NCI-H748 (cell line): ENCODE results near the gene FGF1.
A peak's percentile ranks its signal among the peaks of the same experiment; 100 is the strongest.

Experiments
- DNase-seq: peaks from one replicate; lab custom pipeline; 2025; ENCODE audit not compliant: unreplicated experiment; lab: John Stamatoyannopoulos, UW

The FGF1 gene

GRCh38 chr5:142697356-142698255 lies 11.7 kb upstream of the FGF1 start:
- peak; percentile 8 for DNase-seq

GRCh38 chr5:142696379-142696778 lies 10.5 kb upstream of the FGF1 start:
- no peak for DNase-seq

DNA sequence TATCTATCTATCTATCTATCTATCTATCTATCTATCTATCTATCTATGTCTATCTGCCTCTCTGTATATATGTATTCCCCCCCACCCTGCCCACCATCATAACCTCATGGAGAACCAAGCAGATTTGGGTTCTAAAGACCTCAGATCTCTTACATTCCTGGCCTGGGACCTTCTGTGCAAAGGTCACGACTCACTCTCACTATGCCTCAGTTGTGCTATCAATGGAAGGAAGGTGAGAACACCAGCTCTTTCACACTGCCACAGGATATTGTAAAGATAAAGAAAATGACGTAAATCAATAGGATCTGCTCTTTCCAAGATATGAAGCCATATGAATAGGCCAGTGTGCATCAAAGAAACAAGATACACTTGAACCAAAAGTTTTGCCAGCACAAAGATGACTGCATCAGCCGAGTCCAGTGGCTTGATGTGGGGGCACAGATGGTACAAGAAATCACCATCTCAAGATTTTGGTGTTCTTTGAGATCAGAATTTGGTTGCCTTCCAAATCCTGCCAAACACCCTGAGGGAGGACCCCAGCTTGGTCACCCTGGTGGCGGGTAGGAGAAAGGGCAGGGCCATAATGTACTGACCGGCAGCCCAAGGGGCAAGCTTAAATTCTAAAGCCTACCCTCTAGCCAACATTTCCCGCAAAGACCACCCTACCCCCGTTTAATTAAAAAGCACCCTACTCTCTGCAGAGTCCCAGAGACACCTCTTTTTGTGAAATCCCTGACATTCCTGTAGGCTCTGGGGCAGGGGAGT lies 8.4 kb upstream of the FGF1 start:
- DNase-seq = no peak

DNA sequence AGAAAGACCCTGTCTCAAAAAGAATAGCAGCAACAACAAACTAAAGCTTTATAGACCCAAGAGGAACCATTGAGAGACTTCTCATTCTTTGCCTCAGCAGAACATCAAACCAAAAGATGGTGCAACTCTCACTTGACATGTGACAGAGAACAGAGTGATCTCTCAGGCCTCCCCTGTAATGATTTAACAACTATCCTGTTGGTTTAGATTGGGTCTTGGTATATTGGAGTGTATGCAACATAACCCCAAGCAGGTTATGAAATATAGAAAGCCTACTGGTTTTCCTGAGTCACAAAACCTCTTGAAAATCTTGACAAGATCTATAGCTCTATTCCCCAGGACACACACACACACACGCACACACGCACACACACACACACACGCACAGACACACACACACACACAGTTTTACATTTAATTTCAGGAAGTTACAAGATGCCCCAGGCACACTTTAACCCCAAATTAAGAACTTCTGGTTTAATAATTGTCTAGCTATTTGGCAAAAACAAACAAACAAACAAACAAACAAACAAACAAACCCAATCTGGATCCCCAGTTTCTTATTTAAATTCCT lies 6.5 kb upstream of the FGF1 start:
- no peak for DNase-seq

DNA sequence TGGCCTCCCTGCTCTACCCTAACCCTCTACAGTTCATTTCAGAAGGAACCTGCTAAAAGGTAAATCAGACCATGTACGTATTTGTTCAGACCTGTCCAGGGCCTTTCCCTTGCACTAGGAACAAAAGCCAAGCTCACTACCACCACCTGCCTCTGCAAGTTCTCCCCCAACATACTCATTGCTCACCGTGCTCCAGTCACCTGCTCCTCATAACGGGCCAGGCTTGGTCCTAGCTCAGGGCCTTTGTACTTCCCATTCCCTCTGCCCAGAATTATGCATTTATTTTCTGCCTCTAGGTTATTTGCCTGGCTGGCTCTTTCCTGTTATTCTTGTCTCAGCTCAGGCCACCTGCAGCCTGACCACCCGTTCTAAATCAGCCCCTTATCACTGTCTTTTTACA lies 4.8 kb upstream of the FGF1 start:
- DNase-seq = no peak

DNA sequence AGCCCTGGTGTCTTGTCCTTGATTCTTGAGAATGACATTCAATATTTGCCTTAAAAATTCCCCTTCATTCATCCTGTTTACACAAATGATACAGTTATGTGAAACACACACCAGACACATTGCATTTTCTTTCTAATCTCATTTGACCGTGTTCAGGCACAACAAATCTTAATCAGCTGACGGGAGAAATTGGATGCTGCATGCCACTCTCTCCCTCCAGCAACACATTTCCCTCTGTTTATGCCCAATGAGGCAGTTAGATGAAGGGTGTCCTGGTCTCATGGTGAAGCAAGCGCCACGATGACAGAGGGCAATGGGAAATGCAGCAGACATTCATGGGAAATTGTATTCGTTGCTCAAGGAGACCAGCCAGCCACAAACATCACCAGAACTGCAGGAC lies 3.2 kb upstream of the FGF1 start:
- DNase-seq = no peak

GRCh38 chr5:142688281-142688989 lies 2.5 kb upstream of the FGF1 start:
- DNase-seq = no peak

GRCh38 chr5:142686968-142687367 lies 1.1 kb upstream of the FGF1 start:
- DNase-seq = no peak

GRCh38 chr5:142686210-142686734 lies 382 bp upstream of the FGF1 start:
- no peak for DNase-seq

GRCh38 chr5:142684508-142685041 lies 1.3 kb downstream of the FGF1 start:
- no peak for DNase-seq

DNA sequence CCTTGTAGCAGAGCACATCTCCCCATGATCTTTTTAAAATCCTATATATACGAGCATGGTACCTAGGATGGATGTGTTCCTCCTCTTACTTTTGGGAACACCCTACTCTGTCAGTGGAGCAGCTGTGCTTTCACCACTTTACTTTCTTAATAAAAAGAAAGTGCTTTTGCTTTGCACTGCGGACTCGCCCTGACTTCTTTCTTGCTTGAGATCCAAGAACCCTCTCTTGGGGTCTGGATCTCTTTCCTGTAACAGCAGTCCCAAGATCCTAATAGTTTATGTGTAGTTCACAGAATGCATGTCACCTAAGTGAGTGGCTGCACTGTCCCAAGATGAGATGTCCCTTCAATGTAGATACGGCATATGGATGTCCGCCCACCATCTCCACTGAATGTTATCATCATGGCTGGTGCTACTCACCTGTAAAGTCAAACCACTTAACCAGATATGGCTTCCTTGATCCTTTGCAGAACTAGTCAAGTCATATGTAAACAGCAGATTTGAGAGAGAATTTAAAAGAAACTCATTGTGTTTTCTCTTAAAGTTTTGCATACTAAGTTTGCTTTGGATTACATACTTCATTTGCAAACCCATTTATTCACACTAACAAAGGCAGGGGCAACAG lies 1.9 kb downstream of the FGF1 start:
- DNase-seq = no peak

GRCh38 chr5:142683116-142683515 lies 2.8 kb downstream of the FGF1 start:
- DNase-seq = peak; percentile 19

DNA sequence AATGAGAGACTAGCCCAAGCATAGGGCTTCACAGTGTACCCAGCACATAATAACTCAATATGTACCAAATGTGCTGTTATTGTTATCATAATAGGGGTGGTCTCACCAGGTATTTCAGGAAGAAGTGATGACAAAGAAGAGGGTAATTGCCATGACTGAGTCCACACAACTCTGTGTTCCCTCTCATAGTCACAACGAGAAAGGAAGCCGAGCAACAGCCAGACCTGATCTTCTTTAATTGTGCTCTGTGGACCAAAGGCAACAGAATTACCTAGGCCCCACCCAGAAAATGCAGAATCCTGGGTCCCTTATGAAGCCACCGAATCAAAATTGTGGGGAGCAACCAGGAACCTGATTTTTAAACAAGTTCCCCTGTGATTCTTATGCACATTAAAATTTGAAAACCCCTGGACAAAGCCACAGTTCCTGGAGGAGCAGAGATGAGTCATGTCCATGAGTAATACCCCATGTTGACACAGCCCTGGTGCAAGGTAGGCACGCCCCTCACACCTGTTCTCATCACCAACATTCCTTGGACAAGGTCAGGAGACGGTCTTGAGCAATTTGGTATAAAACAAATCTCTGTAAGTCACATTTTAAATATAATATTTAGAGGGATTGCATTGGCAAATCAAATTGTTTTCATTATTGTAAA lies 5.2 kb downstream of the FGF1 start:
- peak; percentile 35 for DNase-seq

DNA sequence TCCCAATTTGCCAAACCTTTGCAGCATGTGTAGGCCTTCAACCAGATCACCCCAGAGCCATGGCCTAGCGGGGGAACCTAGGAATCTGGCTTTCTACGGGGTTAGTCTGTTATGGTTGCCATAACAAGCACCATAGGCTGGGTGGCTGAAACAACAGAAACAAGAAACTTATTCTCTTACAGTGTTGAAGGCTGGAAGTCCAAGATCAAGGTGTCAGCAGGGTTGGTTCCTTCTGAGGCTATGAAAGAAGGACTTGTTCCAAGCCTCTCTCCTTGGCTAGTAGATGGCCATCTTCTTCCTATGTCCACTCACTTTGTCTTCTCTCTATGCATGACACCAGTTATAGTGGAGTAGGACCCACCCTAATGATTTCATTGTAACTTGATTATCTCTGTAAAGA lies 6.1 kb downstream of the FGF1 start:
- no peak for DNase-seq

- DNase-seq = no peak
Measured at GRCh38 chr5:142678529-142678928, 7.4 kb downstream of the FGF1 start.

- DNase-seq = no peak
Measured at GRCh38 chr5:142677198-142677597, 8.7 kb downstream of the FGF1 start.

- DNase-seq = no peak
Measured at GRCh38 chr5:142676318-142676717, 9.6 kb downstream of the FGF1 start.

DNA sequence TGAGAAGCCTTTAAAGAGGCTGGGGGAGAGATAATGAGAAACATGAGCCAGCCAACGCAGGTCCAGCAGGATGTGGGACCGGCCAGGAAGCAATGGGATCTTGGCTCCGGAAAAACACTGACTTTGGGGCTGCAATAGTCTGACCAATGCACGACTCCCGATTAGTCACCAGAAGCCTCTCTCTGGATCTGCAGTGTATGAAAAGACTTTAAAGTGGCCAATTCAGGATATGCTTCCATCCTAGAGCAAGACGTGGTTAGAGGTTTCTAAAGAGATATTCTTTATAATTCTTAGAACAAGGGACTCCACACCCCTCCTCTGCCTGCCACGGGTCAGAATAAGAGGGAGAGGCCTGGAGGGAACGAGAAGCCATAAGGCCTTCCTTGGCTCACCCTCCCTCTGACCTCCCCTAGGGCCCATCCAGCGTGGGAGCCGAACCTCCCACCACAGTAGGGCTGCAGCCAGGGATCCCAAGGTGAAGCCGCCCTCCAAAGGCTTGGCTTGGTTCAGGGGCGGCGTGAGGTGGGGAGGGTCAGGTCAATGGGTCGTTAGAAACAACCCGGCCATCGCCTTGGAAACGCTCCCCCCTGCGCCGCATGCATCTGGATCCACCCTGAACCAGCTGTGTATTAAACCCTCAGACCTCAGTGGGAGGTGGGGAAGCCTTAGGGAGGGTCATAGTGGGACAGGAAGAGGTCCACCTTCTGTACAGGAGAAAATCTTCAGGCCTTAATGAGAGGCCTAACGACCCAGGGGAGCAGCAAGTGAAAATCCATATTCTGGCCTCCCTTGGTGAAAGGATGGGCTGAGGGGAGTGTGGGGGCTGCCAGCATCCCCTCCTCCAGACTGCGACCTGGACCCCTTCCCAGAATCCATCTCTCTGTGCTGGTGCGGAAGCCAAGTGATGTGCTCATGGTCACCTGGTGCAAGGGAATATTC lies 11.1 kb downstream of the FGF1 start:
- DNase-seq = no peak

GRCh38 chr5:142671801-142672200 lies 14.1 kb downstream of the FGF1 start:
- no peak for DNase-seq
